IMR-90 (cell line): Measurements from ENCODE around the gene AFAP1L2. TPM values are rescaled to one million over a fixed set of nuclear protein-coding genes. Genes with fewer than 3 reads are reported as not detected.

ENCODE experiments used
- ATAC-seq: fragments of 200-7000 bp; cut with Tn5 transposase; 2 replicates; pipeline ENCODE4 v1.9.1; 2020; ENCODE audit warnings: low read depth, mild to moderate bottlenecking, moderate library complexity
- BruUV-seq: library from RNA; stranded (reverse); fragments of 400-500 nt; replicated peaks from 2 replicates; lab custom pipeline; 2021; lab: Mats Ljungman, UMichigan
- CTCF ChIA-PET: fragments of 300-600 bp; formaldehyde crosslinking; extraction: SDS; loops from one replicate; lab custom pipeline; 2021; ENCODE audit warnings: antibody characterized with exemption; lab: Yijun Ruan, JAX
- POLR2A ChIA-PET: fragments of 300-600 bp; sonication (Branson Sonifier 250); formaldehyde crosslinking; loops from one replicate; lab custom pipeline; 2022; ENCODE audit warnings: antibody characterized with exemption; ENCODE audit not compliant: unreplicated experiment; lab: Charles Lee
- DNase-seq: peaks from one replicate; pipeline ENCODE4 v3.0.0; 2013
- H2AFZ ChIP-seq: replicated peaks from 2 replicates; pipeline ENCODE3; 2013; ENCODE audit warnings: low read length, mild to moderate bottlenecking; ENCODE audit not compliant: poor library complexity
- H2AK5ac ChIP-seq: 2 replicates; pipeline ENCODE4 v1.6.1; 2013; ENCODE audit warnings: low read depth, low read length, inconsistent platforms
- H2AK9ac ChIP-seq: replicated peaks from 2 replicates; pipeline ENCODE3; 2013; ENCODE audit warnings: mild to moderate bottlenecking, low read depth, low read length, moderate library complexity; ENCODE audit not compliant: poor library complexity
- H2BK120ac ChIP-seq: 2 replicates; pipeline ENCODE4 v1.6.1; 2013; ENCODE audit warnings: low read depth, low read length, inconsistent platforms
- H2BK15ac ChIP-seq: 3 replicates; pipeline ENCODE4 v1.6.1; 2013; ENCODE audit warnings: low read depth, low read length, inconsistent platforms
- H2BK20ac ChIP-seq: 2 replicates; pipeline ENCODE4 v1.6.1; 2013; ENCODE audit warnings: low read depth, mild to moderate bottlenecking, inconsistent platforms, low read length, moderate library complexity
- H2BK5ac ChIP-seq: 2 replicates; pipeline ENCODE4 v1.6.1; 2013; ENCODE audit warnings: mild to moderate bottlenecking, low read depth, low read length, inconsistent platforms; ENCODE audit not compliant: poor library complexity, severe bottlenecking
- H3K14ac ChIP-seq: replicated peaks from 2 replicates; pipeline ENCODE4 v1.6.1; 2013; ENCODE audit warnings: low read depth, low read length, inconsistent platforms
- H3K18ac ChIP-seq: 2 replicates; pipeline ENCODE4 v1.6.1; 2013; ENCODE audit warnings: low read depth, low read length, control low read depth
- H3K23ac ChIP-seq: 2 replicates; pipeline ENCODE4 v1.6.1; 2013; ENCODE audit warnings: low read depth, low read length, inconsistent platforms
- H3K27ac ChIP-seq: 2 replicates; pipeline ENCODE4 v1.5.1; 2013; ENCODE audit warnings: mild to moderate bottlenecking, control low read depth, low read length; ENCODE audit not compliant: insufficient read depth
- H3K27me3 ChIP-seq: 2 replicates; pipeline ENCODE4 v1.6.1; 2013; ENCODE audit warnings: low read length; ENCODE audit not compliant: control insufficient read depth, insufficient read depth
- H3K36me3 ChIP-seq: 2 replicates; pipeline ENCODE4 v1.6.1; 2013; ENCODE audit warnings: low read length, mixed read lengths; ENCODE audit not compliant: control insufficient read depth, insufficient read depth
- H3K4ac ChIP-seq: 2 replicates; pipeline ENCODE4 v1.6.1; 2013; ENCODE audit warnings: low read depth, low read length, inconsistent platforms
- H3K4me1 ChIP-seq: 2 replicates; pipeline ENCODE4 v1.6.1; 2013; ENCODE audit warnings: low read length, mixed read lengths; ENCODE audit not compliant: control insufficient read depth, insufficient read depth
- H3K4me2 ChIP-seq: 2 replicates; pipeline ENCODE4 v1.6.1; 2013; ENCODE audit warnings: low read depth, mild to moderate bottlenecking, control low read depth, low read length, moderate library complexity
- H3K4me3 ChIP-seq: 2 replicates; pipeline ENCODE4 v1.5.1; 2013; ENCODE audit warnings: low read depth, mild to moderate bottlenecking, control low read depth, low read length, moderate library complexity; ENCODE audit not compliant: insufficient read depth
- H3K56ac ChIP-seq: 2 replicates; pipeline ENCODE4 v1.6.1; 2013; ENCODE audit warnings: low read length, inconsistent platforms; ENCODE audit not compliant: insufficient read depth; ENCODE audit errors: extremely low read depth
- H3K79me1 ChIP-seq, 2 experiments: 2 replicates each; pipeline ENCODE4 v1.6.1; 2013; ENCODE audit warnings: low read length in 2 of 2, inconsistent platforms in 1 of 2, low read depth in 1 of 2
- H3K9ac ChIP-seq: 2 replicates; pipeline ENCODE4 v1.6.1; 2013; ENCODE audit warnings: low read depth, low read length, control low read depth
- H3K9me1 ChIP-seq: 2 replicates; pipeline ENCODE4 v1.6.1; 2013; ENCODE audit warnings: low read length, inconsistent platforms; ENCODE audit not compliant: insufficient read depth
- H3K9me3 ChIP-seq: 2 replicates; pipeline ENCODE4 v1.6.1; 2013; ENCODE audit warnings: low read length; ENCODE audit not compliant: control insufficient read depth, insufficient read depth
- H4K20me1 ChIP-seq: 2 replicates; pipeline ENCODE4 v1.6.1; 2013; ENCODE audit warnings: low read length, inconsistent platforms; ENCODE audit not compliant: insufficient read depth
- H4K5ac ChIP-seq: 2 replicates; pipeline ENCODE4 v1.6.1; 2013; ENCODE audit warnings: mild to moderate bottlenecking, low read depth, low read length, control low read depth
- H4K8ac ChIP-seq, 2 experiments: 2 replicates each; pipeline ENCODE4 v1.6.1; 2013; ENCODE audit warnings: low read depth in 2 of 2, low read length in 2 of 2, control low read depth in 1 of 2, inconsistent platforms in 1 of 2
- H4K91ac ChIP-seq: 2 replicates; pipeline ENCODE4 v1.6.1; 2013; ENCODE audit warnings: low read depth, low read length, inconsistent platforms; ENCODE audit not compliant: insufficient read depth
- CHD1 ChIP-seq: IDR thresholded peaks from 2 replicates; pipeline ENCODE4 v1.6.1; 2012; ENCODE audit warnings: low read depth, low read length, improper control_type of control experiment
- POLR2A ChIP-seq: IDR thresholded peaks from 2 replicates; pipeline ENCODE4 v1.6.1; 2012; ENCODE audit warnings: mild to moderate bottlenecking, low read depth, low read length
- RCOR1 ChIP-seq: IDR thresholded peaks from 2 replicates; pipeline ENCODE4 v1.6.1; 2012; ENCODE audit warnings: mild to moderate bottlenecking, low read length, improper control_type of control experiment; ENCODE audit not compliant: insufficient replicate concordance
- WGBS, 2 experiments: methylation state at CpG; one replicate each; pipeline versions ENCODE4 v1.1.5 to v1.1.7; 2013; ENCODE audit warnings: missing lambda C conversion rate in 2 of 2; ENCODE audit not compliant: insufficient read length in 1 of 2; ENCODE audit errors: extremely low coverage in 2 of 2; 5-methylcytosine and 5-hydroxymethylcytosine counted together
- dilution Hi-C: fragments of 300-500 bp; cut with HindIII; formaldehyde crosslinking; loops from one replicate; pipeline ENCODE4 v1.14.3; 2018; ENCODE audit warnings: low sequenced_read_pairs; ENCODE audit not compliant: unreplicated experiment
- in situ Hi-C: fragments of 300-500 bp; cut with MboI; formaldehyde crosslinking; loops from 3 replicates; pipeline ENCODE4 v1.14.3; 2019; ENCODE audit warnings: low sequenced_read_pairs, inconsistent platforms, mixed read lengths
- intact Hi-C: fragments of 100-400 bp; cut with micrococcal nuclease; formaldehyde crosslinking; loops from 2 replicates; pipeline ENCODE4 v1.10.0; 2022
- polyA plus RNA-seq, 3 experiments: library from polyadenylated mRNA; depleted of rRNA; stranded (reverse); fragments of >200 nt; gene quantifications; 2 replicates each; pipeline ENCODE4 v1.2.3, GENCODE V29; 2012; ENCODE audit warnings: low replicate concordance in 1 of 3
- total RNA-seq: library from RNA; depleted of rRNA; stranded (reverse); fragments of >200 nt; gene quantifications from 2 replicates; pipeline ENCODE4 v1.2.3, GENCODE V29; 2012

Gene AFAP1L2
- total and polyA plus RNA-seq, 2 of the 4 experiments (the other 2 are of a cell fraction), result under 0.01 to 0.10 TPM

DNA sequence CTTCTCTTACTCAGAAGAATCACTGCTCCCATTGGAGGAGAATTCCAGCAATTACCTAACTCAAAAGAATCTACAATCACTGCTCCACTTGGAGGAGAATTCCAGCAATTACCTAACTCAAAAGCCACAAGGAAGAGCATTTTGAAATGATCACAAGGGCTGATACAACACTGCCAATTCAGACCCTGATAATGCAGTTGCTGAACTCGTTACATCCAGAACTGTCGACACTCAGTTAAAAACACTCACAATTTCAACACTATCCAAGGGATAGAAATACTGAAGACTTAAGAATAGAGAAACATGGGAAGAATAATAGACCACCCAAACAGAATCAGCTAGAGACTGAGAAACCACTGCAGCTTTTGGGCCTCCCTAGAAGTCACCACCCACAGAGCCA is 27.8 kb downstream of the AFAP1L2 start:
- peaks cover 19% of the 10 kb centered on the region for H3K27me3 ChIP-seq
- no peaks in the 10 kb centered on the region for H3K9me3 ChIP-seq
- intact Hi-C loops (no loop called here), in situ Hi-C loops (no loop called here), dilution Hi-C loops (no loop called here)
- no peak overlapping the region for H2AFZ ChIP-seq
- TF ChIP-seq POLR2A (no peak), CHD1 (no peak), RCOR1 (no peak)
- no peak overlapping the region for H3K9ac ChIP-seq
- DNase-seq (no peak), ATAC-seq (no peak)
- BruUV-seq, result no TSS peak
- H2BK20ac ChIP-seq, result no peak overlapping the region
- no peak overlapping the region for H3K4me2 ChIP-seq
- no peaks in the 10 kb centered on the region for H3K9me1 ChIP-seq
- H3K56ac ChIP-seq, result no peak overlapping the region
- H4K91ac ChIP-seq, result no peak overlapping the region
- H2AK5ac ChIP-seq, result no peak overlapping the region
- H2AK9ac ChIP-seq, result no peak overlapping the region
- no CpG with 5 or more reads among the region's 2 CpGs for WGBS, 2 experiments
- no peak overlapping the region for H3K27ac ChIP-seq
- no peak overlapping the region for H3K14ac ChIP-seq
- H2BK120ac ChIP-seq, result no peak overlapping the region
- H2BK15ac ChIP-seq, result no peak overlapping the region
- no peak overlapping the region for H2BK5ac ChIP-seq
- no peaks in the 10 kb centered on the region for H3K36me3 ChIP-seq
- CTCF ChIA-PET, result no interaction called here
- no peak overlapping the region for H3K4ac ChIP-seq
- peaks cover 2% of the 10 kb centered on the region; the same call in 1 of the 2 replicates for H3K4me1 ChIP-seq
- H3K23ac ChIP-seq, result no peak overlapping the region
- POLR2A ChIA-PET, result no interaction called here
- no peaks in the 10 kb centered on the region for H3K79me1 ChIP-seq
- H4K5ac ChIP-seq, result no peak overlapping the region
- H4K20me1 ChIP-seq, result no peaks in the 10 kb centered on the region
- no peak overlapping the region for H4K8ac ChIP-seq
- no peak overlapping the region for H3K18ac ChIP-seq
- no peak overlapping the region for H3K4me3 ChIP-seq
